Right hindlimb (tissue), 1 donor: ENCODE results near the gene ZNF71.
A peak's percentile ranks its signal among the peaks of the same experiment; 100 is the strongest.
"Not testable (repeated sequence)": the region's sequence is repeated elsewhere in the genome, so short reads cannot be mapped to it uniquely, and the experiment has no call there.

Experiments
- DNase-seq: peaks from one replicate; pipeline ENCODE4 v3.0.0-alpha.2; 2018

The ZNF71 gene

GRCh38 chr19:56623006-56623405, 27.9 kb downstream of the ZNF71 start:
- no peak for DNase-seq

- no peak for DNase-seq
Measured at GRCh38 chr19:56625708-56626107, 30.6 kb downstream of the ZNF71 start.

GRCh38 chr19:56633021-56633420, 37.9 kb downstream of the ZNF71 start:
- no peak for DNase-seq

GRCh38 chr19:56637976-56638555, 43.0 kb downstream of the ZNF71 start:
- DNase-seq: peak; percentile 90

GRCh38 chr19:56639217-56639616, 44.1 kb downstream of the ZNF71 start:
- no peak for DNase-seq

GRCh38 chr19:56642711-56643459, 47.8 kb downstream of the ZNF71 start, which contains the start of gene SMIM17:
TSS of gene SMIM17 (plus strand) at chr19:56643159. CDS start at chr19:56645668, 2,509 bp downstream.
- DNase-seq: no peak

GRCh38 chr19:56643460-56643955, 48.4 kb downstream of the ZNF71 start:
- DNase-seq: no peak

GRCh38 chr19:56654151-56654550, 59.0 kb downstream of the ZNF71 start:
- DNase-seq: no peak

GRCh38 chr19:56660381-56661107, 65.4 kb downstream of the ZNF71 start:
- DNase-seq: peak; percentile 26

GRCh38 chr19:56661248-56661647, 66.1 kb downstream of the ZNF71 start:
- DNase-seq: no peak

GRCh38 chr19:56663931-56664500, 68.9 kb downstream of the ZNF71 start:
- DNase-seq: no peak

GRCh38 chr19:56664511-56664910, 69.4 kb downstream of the ZNF71 start:
- no peak for DNase-seq

- no peak for DNase-seq
Measured at GRCh38 chr19:56667311-56667870, 72.3 kb downstream of the ZNF71 start.

- no peak for DNase-seq
Measured at GRCh38 chr19:56668676-56669075, 73.6 kb downstream of the ZNF71 start.

GRCh38 chr19:56670401-56670960, 75.4 kb downstream of the ZNF71 start:
- no peak for DNase-seq

- peak; percentile 22 for DNase-seq
Measured at GRCh38 chr19:56670961-56671612, 76.0 kb downstream of the ZNF71 start.

GRCh38 chr19:56671613-56671994, 76.5 kb downstream of the ZNF71 start, which contains the start of gene ZNF835:
TSS of gene ZNF835 (minus strand) at chr19:56671757. CDS start at chr19:56665198, 6,559 bp downstream.
- peak; percentile 93 for DNase-seq

GRCh38 chr19:56672610-56673009, 77.5 kb downstream of the ZNF71 start:
- DNase-seq: not testable (repeated sequence)
